GM12892 (cell line): ENCODE data around the gene ARL8A.
"Not testable (repeated sequence)": the region's sequence is repeated elsewhere in the genome, so short reads cannot be mapped to it uniquely, and the experiment has no call there.

Source experiments
- DNase-seq: peaks from one replicate; pipeline ENCODE4 v3.0.0; 2011; ENCODE audit not compliant: insufficient read length
- FAIRE-seq: peaks from 2 replicates; lab custom pipeline; 2011; peaks lifted over from hg19 to GRCh38; lab: Jason Lieb, UNC
- POLR2A ChIP-seq: IDR thresholded peaks from 2 replicates; pipeline ENCODE4 v1.6.1; 2011; ENCODE audit warnings: low read depth, low read length, control low read depth
- POLR2AphosphoS5 ChIP-seq: IDR thresholded peaks from 2 replicates; pipeline ENCODE4 v1.6.1; 2011; ENCODE audit warnings: low read depth, low read length, control low read depth
- TAF1 ChIP-seq: IDR thresholded peaks from 2 replicates; pipeline ENCODE4 v1.6.1; 2011; ENCODE audit warnings: low read depth, mild to moderate bottlenecking, control low read depth, low read length, borderline replicate concordance

ARL8A gene

DNA sequence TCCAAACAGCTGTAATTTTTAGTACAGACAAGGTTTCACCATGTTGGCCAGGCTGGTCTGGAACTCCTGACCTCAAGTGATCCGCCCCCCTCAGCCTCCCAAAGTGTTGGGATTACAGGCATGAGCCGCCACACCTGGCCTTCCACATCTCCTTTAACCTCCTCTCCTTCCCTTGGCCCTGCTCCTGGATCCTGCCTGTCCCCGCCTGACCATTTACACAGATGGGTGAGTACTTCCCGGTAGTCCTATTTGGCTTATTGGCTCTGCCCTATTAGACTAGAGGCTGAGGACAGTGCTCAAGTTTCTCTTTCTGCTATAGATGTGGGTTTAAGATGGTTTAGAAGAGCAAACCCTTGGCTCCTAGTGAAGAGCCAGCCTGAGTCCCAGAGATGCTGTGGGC, 8.7 kb upstream of the ARL8A start:
- FAIRE-seq (no peak), DNase-seq (no peak)
- no peak for TF ChIP-seq TAF1
- TF ChIP-seq POLR2AphosphoS5, result no peak
- TF ChIP-seq POLR2A, result no peak

GRCh38 chr1:202152399-202152798, 7.9 kb upstream of the ARL8A start:
- TF ChIP-seq TAF1 (no peak), POLR2AphosphoS5 (no peak), POLR2A (no peak)
- FAIRE-seq, result no peak
- DNase-seq, result no peak

- DNase-seq (no peak), FAIRE-seq (no peak)
- TF ChIP-seq POLR2AphosphoS5 (0 out of 2 replicates have a peak, but pooled peaks have one; percentile 23), TAF1 (no peak)
These were observed 6.5 kb upstream of the ARL8A start for GRCh38 chr1:202151045-202151444.

DNA sequence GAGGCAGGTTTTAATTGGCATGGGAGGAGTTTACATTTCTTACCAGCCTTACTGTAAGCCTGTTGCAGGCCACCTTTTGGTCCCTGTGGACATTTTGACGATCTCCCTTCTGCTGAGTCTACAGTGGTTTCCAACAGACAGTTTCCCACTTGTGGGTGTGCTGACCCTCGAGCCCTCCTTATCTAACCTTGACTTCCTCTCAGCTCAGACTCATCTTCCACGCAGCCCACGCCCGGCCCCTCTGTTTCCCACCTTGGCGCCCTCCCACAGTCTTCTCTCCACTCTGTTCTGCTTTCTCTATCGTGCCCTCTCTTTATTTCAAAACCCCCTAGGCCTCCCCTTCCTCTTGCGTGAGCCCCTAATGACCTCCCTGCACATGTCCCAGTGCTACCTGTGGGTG, 6.1 kb upstream of the ARL8A start:
- DNase-seq (no peak), FAIRE-seq (no peak)
- TF ChIP-seq TAF1 (no peak), POLR2AphosphoS5 (peak; percentile 18; the same call in 1 of the 2 replicates)

- no peak for TF ChIP-seq TAF1
- TF ChIP-seq POLR2A, result no peak
- TF ChIP-seq POLR2AphosphoS5, result no peak
- DNase-seq, result no peak
- FAIRE-seq, result no peak
These were observed 5.7 kb upstream of the ARL8A start for GRCh38 chr1:202150187-202150586.

DNA sequence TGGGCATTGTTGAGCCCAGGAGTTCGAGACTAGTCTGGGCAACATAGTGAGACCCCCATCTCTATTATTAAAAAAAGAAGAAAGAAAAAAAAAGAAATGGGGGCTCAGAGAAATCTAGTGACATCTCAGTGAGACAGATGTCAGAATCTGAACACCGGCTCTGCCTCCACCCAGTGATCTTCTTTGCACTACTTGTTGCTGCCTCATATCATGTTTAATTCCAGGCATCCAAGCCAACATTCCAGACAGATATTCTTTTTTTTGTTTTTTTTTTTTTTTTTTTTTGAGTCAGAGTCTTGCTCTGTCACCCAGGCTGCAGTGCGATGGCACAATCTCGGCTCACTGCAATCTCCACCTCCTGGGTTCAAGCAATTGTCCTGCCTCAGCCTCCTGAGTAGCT, 5.0 kb upstream of the ARL8A start:
- FAIRE-seq (no peak), DNase-seq (no peak)
- TF ChIP-seq TAF1, result no peak
- no peak for TF ChIP-seq POLR2A
- no peak for TF ChIP-seq POLR2AphosphoS5

DNA sequence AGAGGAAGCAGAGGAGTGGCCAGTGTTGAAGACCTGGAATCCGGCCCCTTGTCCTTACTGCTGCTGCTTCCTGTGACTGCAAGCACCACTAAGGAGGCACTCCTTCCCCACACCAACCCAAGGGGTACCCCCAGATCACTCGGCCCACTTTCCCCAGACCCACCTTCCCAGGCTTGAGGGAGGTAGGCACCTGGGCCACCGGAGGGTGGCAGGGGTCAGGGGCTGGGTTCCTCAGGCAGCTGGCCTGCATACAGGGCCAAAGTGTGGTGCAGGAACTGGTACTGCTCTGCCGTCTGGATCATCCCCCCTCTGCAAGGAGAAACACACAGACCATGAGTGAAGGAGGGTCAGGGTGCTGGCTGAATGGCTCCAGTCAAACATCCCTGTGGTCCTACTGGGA, 3.9 kb upstream of the ARL8A start:
- FAIRE-seq (no peak), DNase-seq (no peak)
- no peak for TF ChIP-seq TAF1
- no peak for TF ChIP-seq POLR2A
- no peak for TF ChIP-seq POLR2AphosphoS5

DNA sequence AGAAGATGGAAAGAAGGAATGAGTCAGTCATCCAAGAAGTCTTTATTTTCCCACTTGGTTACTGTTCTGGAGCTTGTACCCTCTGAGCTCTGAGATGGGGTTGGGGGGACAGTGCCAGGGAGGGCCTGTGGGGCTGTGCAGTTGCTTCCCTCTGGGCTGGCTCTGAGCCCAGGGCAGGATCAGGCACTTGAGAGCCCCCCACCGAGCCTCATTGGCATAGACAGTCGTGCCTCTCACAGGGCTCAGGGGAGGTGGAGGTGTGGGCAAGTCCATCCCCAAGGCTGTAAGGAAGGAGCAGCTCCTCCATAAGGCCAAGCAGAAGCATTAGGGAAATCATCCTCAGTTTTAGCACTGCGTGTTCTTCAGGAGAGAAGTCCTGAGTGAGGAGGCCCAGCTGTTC, 2.5 kb upstream of the ARL8A start:
- TF ChIP-seq TAF1, result no peak
- no peak; the same call in 1 of the 2 replicates for TF ChIP-seq POLR2A
- FAIRE-seq, result no peak
- no peak for DNase-seq

GRCh38 chr1:202146279-202146678, 1.7 kb upstream of the ARL8A start:
- DNase-seq (no peak), FAIRE-seq (no peak)
- TF ChIP-seq POLR2AphosphoS5 (no peak), POLR2A (no peak), TAF1 (no peak)

DNA sequence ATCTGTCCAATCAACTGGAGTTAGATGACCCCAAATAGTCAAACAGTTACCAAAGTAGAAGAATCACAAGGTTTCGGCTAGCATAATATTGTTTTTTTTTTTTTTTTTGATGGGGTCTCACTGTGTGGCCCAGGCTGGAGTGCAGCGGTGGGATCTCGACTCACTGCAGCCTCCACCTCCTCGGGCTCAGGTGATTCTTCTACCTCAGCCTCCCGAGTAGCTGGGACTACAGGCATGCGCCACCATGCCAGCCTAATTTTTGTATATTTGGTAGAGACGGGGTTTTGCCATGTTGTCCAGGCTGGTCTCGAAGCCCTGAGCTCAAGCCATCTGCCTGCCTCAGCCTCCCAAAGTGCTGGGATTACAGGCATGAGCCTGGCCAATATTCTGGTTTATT, 1.2 kb upstream of the ARL8A start:
- not testable (repeated sequence) for FAIRE-seq, DNase-seq
- TF ChIP-seq POLR2AphosphoS5, result peak; percentile 15; the same call in 1 of the 2 replicates

DNA sequence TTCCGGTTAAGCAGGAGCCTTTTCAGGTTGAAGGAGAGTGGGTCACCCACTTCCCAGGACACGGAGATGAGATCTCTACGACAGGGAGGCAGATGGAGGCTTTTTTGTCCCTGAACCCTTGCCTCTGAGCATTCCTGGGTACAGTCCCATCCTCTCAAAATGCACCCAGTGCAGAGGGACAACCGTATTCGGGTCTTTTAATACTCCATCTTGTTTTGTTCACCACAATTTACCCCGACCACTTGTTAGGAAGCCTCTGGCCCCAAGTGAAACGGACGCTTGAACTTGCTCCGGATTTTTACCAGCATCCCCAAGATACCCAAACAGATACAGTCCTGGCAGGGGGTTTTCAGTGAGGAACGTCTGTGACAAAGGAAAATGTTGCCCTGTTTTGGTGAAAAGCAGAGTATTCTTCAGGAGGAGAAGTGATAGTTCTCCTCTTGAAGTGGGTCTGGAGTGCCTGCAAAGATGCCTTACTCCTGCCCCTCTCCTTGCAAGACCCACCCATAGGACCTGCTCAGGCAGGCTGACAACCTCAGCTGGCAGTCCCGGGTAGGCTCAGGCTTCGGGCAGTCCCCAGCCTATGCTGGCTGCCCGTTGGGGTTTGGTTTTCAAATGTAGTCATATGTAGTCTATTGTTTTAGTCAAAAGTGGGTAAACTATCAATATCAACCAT, 669 bp upstream of the ARL8A start:
- TF ChIP-seq TAF1 (no peak), POLR2AphosphoS5 (peak; percentile 16), POLR2A (peak; percentile 25; the same call in 1 of the 2 replicates)
- no peak for DNase-seq
- no peak for FAIRE-seq

- DNase-seq (peak; percentile 67), FAIRE-seq (no peak)
- TF ChIP-seq TAF1 (no peak), POLR2AphosphoS5 (no peak), POLR2A (no peak)
These were observed 652 bp downstream of the ARL8A start for GRCh38 chr1:202143768-202144401.

DNA sequence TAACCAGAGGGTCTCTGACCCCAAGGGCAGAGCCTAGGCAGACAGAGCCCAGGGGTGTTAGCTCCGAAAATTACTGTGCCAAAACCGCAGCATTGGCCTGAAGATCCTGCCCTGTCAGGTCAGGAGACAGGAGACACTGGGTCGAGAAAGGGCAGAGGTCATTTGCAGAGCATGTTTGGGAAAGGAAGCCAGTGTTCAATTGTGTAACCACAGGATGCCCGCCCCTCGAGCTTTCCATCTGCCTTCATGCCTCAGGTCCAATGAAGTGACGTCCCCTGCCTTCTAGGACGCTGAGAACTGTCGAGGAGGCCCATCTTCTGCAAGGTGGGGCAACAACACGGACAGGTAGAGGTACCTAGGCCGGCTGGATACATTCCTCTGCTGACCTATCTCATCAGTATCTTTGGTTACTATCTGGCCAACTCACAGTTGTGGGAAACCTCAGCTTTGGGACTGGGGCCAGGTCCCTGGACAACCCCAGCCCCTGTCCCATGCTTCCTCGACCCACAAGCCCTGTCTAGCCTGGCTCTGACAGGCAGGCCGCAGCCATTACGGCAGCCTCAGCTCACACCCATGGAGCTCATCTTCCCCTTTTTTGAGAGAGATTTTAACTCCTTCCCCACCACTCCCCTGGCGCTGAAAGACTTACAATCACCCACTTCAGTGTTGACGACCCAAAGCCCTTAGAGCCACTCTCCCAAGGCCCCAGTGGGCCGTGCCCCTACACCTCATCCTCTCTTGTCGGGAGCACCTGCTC, 1.3 kb downstream of the ARL8A start:
- FAIRE-seq, result no peak
- no peak for DNase-seq
- TF ChIP-seq POLR2A, result no peak
- TF ChIP-seq TAF1, result no peak
- no peak for TF ChIP-seq POLR2AphosphoS5

DNA sequence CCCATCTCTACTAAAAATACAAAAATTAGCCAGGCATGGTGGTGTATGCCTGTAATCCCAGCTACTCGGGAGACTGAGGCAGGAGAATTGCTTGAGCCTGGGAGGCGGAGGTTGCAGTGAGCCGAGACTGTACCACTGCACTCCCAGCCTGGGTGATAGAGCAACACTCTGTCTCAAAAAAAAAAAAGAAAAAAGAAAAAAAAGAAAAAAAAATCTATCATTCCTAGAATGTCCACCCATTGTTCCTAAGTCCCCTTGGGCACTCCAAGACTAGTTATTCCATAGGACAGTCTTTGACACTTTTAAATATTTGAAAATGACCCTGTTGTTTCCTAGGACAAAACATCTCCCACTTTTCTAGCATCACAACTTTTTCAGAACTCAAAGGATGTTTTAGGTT, 3.1 kb downstream of the ARL8A start:
- not testable (repeated sequence) for FAIRE-seq, DNase-seq
